HUES48 (cell line): Measurements from ENCODE around the gene CCDC78.

ENCODE experiments used
- H3K27ac ChIP-seq: one replicate; pipeline ENCODE4 v1.7.0; 2013; ENCODE audit warnings: low read depth, low read length, inconsistent platforms
- H3K27me3 ChIP-seq: 2 replicates; pipeline ENCODE4 v1.6.1; 2013; ENCODE audit warnings: mild to moderate bottlenecking, low read length; ENCODE audit not compliant: control insufficient read depth, insufficient read depth
- H3K36me3 ChIP-seq: 2 replicates; pipeline ENCODE4 v1.6.1; 2013; ENCODE audit warnings: low read length; ENCODE audit not compliant: control insufficient read depth, insufficient read depth
- H3K4me1 ChIP-seq: 2 replicates; pipeline ENCODE4 v1.6.1; 2013; ENCODE audit warnings: mild to moderate bottlenecking, low read length; ENCODE audit not compliant: control insufficient read depth, insufficient read depth
- H3K4me3 ChIP-seq: 2 replicates; pipeline ENCODE4 v1.5.1; 2013; ENCODE audit warnings: mild to moderate bottlenecking, low read depth, low read length
- H3K9ac ChIP-seq: 2 replicates; pipeline ENCODE4 v1.6.1; 2013; ENCODE audit warnings: mild to moderate bottlenecking, low read depth, low read length, moderate library complexity
- H3K9me3 ChIP-seq: 2 replicates; pipeline ENCODE4 v1.6.1; 2013; ENCODE audit warnings: low read length; ENCODE audit not compliant: control insufficient read depth, insufficient read depth

Gene CCDC78

GRCh38 chr16:678858-679813 lies 47.1 kb downstream of the CCDC78 start:
- no peak overlapping the region for H3K9ac ChIP-seq

GRCh38 chr16:678209-678857 lies 47.9 kb downstream of the CCDC78 start:
- Histone ChIP-seq H3K9me3 (no peaks in the 10 kb centered on the region), H3K36me3 (peaks cover 31% of the 10 kb centered on the region), H3K27me3 (no peaks in the 10 kb centered on the region), H3K4me3 (no peak overlapping the region), H3K27ac (no peak overlapping the region), H3K9ac (no peak overlapping the region), H3K4me1 (peaks cover 39% of the 10 kb centered on the region)

More at GRCh38 chr16:678858-679813, 47.1 kb downstream of the CCDC78 start:
- peak overlapping the region; percentile 69 for H3K4me3 ChIP-seq
- H3K27ac ChIP-seq, result peak overlapping the region; percentile 66
- no peaks in the 10 kb centered on the region for H3K27me3 ChIP-seq
- peaks cover 25% of the 10 kb centered on the region for H3K36me3 ChIP-seq
- no peaks in the 10 kb centered on the region for H3K9me3 ChIP-seq
- peaks cover 40% of the 10 kb centered on the region for H3K4me1 ChIP-seq

GRCh38 chr16:677316-678190 lies 48.7 kb downstream of the CCDC78 start:
- peaks cover 34% of the 10 kb centered on the region for H3K4me1 ChIP-seq
- H3K36me3 ChIP-seq, result peaks cover 31% of the 10 kb centered on the region
- no peaks in the 10 kb centered on the region for H3K27me3 ChIP-seq
- H3K4me3 ChIP-seq, result peak overlapping the region; percentile 1; the same call in 1 of the 2 replicates
- H3K9ac ChIP-seq, result no peak overlapping the region
- no peak overlapping the region for H3K27ac ChIP-seq
- no peaks in the 10 kb centered on the region for H3K9me3 ChIP-seq

GRCh38 chr16:676913-677312 lies 49.3 kb downstream of the CCDC78 start:
- Histone ChIP-seq H3K9me3 (no peaks in the 10 kb centered on the region), H3K36me3 (peaks cover 31% of the 10 kb centered on the region), H3K27me3 (no peaks in the 10 kb centered on the region), H3K27ac (no peak overlapping the region), H3K9ac (no peak overlapping the region), H3K4me1 (peaks cover 34% of the 10 kb centered on the region), H3K4me3 (peak overlapping the region; percentile 1; the same call in 1 of the 2 replicates)

GRCh38 chr16:676565-676902 lies 49.7 kb downstream of the CCDC78 start:
- peaks cover 33% of the 10 kb centered on the region for H3K4me1 ChIP-seq
- H3K9ac ChIP-seq, result no peak overlapping the region

GRCh38 chr16:675884-676564 lies 50.2 kb downstream of the CCDC78 start:
- Histone ChIP-seq H3K36me3 (peaks cover 32% of the 10 kb centered on the region), H3K27ac (no peak overlapping the region), H3K4me1 (peaks cover 28% of the 10 kb centered on the region; the same call in 1 of the 2 replicates), H3K4me3 (peak overlapping the region; percentile 67; the same call in 1 of the 2 replicates), H3K9ac (no peak overlapping the region), H3K27me3 (no peaks in the 10 kb centered on the region), H3K9me3 (no peaks in the 10 kb centered on the region)

More at GRCh38 chr16:676565-676902, 49.7 kb downstream of the CCDC78 start:
- no peaks in the 10 kb centered on the region for H3K27me3 ChIP-seq
- no peaks in the 10 kb centered on the region for H3K9me3 ChIP-seq
- H3K4me3 ChIP-seq, result no peak overlapping the region
- no peak overlapping the region for H3K27ac ChIP-seq
- peaks cover 31% of the 10 kb centered on the region for H3K36me3 ChIP-seq

- peaks cover 27% of the 10 kb centered on the region; the same call in 1 of the 2 replicates for H3K4me1 ChIP-seq
- H3K27ac ChIP-seq, result no peak within 1 kb of the TSS
- H3K4me3 ChIP-seq, result peak within 1 kb of the TSS; percentile 67
- peaks cover 40% of the 10 kb centered on the region for H3K36me3 ChIP-seq
- H3K27me3 ChIP-seq, result no peaks in the 10 kb centered on the region
- no peaks in the 10 kb centered on the region for H3K9me3 ChIP-seq
- H3K9ac ChIP-seq, result no peak within 1 kb of the TSS
Measured at GRCh38 chr16:674968-675883, 51.0 kb downstream of the CCDC78 start, which contains the start of gene RHBDL1. TSS of gene RHBDL1 (plus strand) at chr16:675671. CDS start at chr16:675791, 120 bp downstream.

GRCh38 chr16:674214-674881 lies 51.9 kb downstream of the CCDC78 start:
- no peak overlapping the region; the same call in 1 of the 2 replicates for H3K4me3 ChIP-seq
- no peak overlapping the region for H3K27ac ChIP-seq
- peaks cover 27% of the 10 kb centered on the region; the same call in 1 of the 2 replicates for H3K4me1 ChIP-seq
- no peaks in the 10 kb centered on the region for H3K9me3 ChIP-seq
- no peaks in the 10 kb centered on the region for H3K27me3 ChIP-seq
- H3K36me3 ChIP-seq, result peaks cover 49% of the 10 kb centered on the region
- H3K9ac ChIP-seq, result no peak overlapping the region

GRCh38 chr16:673399-673991 lies 52.7 kb downstream of the CCDC78 start:
- Histone ChIP-seq H3K4me1 (peaks cover 20% of the 10 kb centered on the region; the same call in 1 of the 2 replicates), H3K36me3 (peaks cover 53% of the 10 kb centered on the region), H3K27me3 (no peaks in the 10 kb centered on the region), H3K9me3 (no peaks in the 10 kb centered on the region), H3K4me3 (no peak overlapping the region), H3K27ac (no peak overlapping the region), H3K9ac (no peak overlapping the region)
